ENCODE measurements around the gene PPP1R12C. TPM values are rescaled to one million over a fixed set of nuclear protein-coding genes. Genes with fewer than 3 reads are reported as not detected.

Gene PPP1R12C
- total and polyA plus RNA-seq, 2 experiments from 2014 or later = 69.7 to 74.5 TPM

DNA sequence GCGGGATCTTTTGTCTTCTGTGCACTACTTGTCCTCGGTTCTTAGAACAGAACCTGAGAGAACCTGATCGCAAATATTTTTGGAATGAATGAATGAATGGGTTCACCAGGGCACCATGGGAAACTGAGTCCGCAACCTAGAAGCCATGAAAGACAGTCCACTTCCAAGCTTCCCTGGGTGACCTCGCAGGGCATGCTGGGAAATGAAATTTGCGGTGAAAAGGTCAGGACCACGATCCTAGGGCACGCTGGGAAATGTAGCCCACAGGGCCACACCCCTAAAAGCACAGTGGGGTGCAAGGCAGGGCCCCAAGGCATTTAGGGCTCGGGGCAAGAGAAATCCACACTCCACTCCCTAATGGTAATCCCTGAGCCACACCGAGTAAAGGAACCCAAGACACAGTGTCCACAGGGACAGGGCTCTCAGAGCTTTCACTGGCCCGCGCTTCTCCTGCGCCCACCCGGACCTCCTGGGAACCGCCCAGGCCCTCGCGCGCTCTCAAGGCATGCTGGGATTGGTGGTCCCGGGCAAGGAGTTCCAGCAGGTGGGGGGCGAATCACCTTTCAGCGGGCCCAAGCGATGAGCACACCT lies 1.1 kb upstream of the PPP1R12C start:
- no peaks in the 10 kb centered on the region for H3K9me3 ChIP-seq (ENCODE audit: low read depth)
- H3K36me3 ChIP-seq (replicated peaks; ENCODE audit: insufficient read depth, low read depth) = no peaks in the 10 kb centered on the region
- H3K79me2 ChIP-seq = peaks cover 33% of the 10 kb centered on the region
- peaks cover 22% of the 10 kb centered on the region for H3K4me1 ChIP-seq (ENCODE audit: insufficient read depth)
- peak overlapping the region; percentile 74 for H2AFZ ChIP-seq
- peak overlapping the region; percentile 55 for H3K4me3 ChIP-seq
- H3K9me2 ChIP-seq (replicated peaks; ENCODE audit: insufficient read depth) = no peaks in the 10 kb centered on the region
- H3K4me2 ChIP-seq = peak overlapping the region; percentile 81
- peak overlapping the region; percentile 76 for H3K27ac ChIP-seq
- H4K20me1 ChIP-seq (ENCODE audit: insufficient read depth, poor library complexity, severe bottlenecking) = peaks cover 26% of the 10 kb centered on the region
- H3K27me3 ChIP-seq = peaks cover 4% of the 10 kb centered on the region
- WGBS (ENCODE audit: low lambda C conversion rate, missing lambda C conversion rate) = 31% methylated on average over 22 of the region's 22 CpGs
- no peak for TF ChIP-seq CTCF (IDR thresholded peaks at IDR 0.05; ENCODE audit: poor library complexity)
- no peak for TF ChIP-seq EZH2 (IDR thresholded peaks at IDR 0.05; ENCODE audit: borderline replicate concordance)
- no peak for TF ChIP-seq EZH2phosphoT487 (IDR thresholded peaks at IDR 0.05; ENCODE audit: low read depth, severe bottlenecking, unreplicated experiment)
- peak; percentile 55 for DNase-seq (ENCODE audit: low spot score)

DNA sequence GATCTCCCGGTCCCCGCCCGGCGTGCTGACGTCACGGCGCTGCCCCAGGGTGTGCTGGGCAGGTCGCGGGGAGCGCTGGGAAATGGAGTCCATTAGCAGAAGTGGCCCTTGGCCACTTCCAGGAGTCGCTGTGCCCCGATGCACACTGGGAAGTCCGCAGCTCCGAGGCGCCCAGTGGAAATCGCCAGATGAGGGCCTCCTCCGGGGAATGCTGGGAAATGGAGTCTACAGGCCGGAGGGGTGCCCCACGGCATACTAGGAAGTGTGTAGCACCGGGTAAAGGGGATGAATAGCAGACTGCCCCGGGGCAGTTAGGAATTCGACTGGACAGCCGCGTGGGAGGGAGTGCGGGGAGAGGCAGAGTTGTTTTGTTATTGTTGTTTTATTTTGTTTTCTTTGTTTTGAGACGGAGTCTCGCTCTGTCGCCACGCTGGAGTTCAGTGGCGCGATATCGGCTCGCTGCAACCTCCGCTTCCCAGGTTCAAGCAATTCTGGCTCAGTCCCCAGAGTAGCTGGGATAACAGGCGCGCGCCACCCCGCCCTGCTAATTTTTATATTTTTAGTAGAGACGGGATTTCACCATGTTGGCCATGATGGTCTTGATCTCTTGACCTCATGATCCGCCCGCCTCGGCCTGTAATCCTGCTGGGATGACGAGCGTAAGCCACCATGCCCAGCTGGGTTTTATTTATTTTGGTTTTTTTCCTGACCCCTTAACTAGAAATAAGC lies 390 bp upstream of the PPP1R12C start:
- 6% methylated on average over 44 of the region's 44 CpGs for WGBS (ENCODE audit: low lambda C conversion rate, missing lambda C conversion rate)

GRCh38 chr19:55116232-55116858 lies 1.1 kb downstream of the PPP1R12C start:
- Histone ChIP-seq H3K9me3 (ENCODE audit: low read depth) (no peaks in the 10 kb centered on the region), H3K4me1 (ENCODE audit: insufficient read depth) (peaks cover 29% of the 10 kb centered on the region), H3K4me3 (peak overlapping the region; percentile 98), H3K27me3 (no peaks in the 10 kb centered on the region), H4K20me1 (ENCODE audit: insufficient read depth, poor library complexity, severe bottlenecking) (peaks cover 40% of the 10 kb centered on the region), H3K4me2 (peak overlapping the region; percentile 98), H2AFZ (peak overlapping the region; percentile 14), H3K27ac (peak overlapping the region; percentile 89), H3K9me2 (replicated peaks; ENCODE audit: insufficient read depth) (no peaks in the 10 kb centered on the region), H3K36me3 (replicated peaks; ENCODE audit: insufficient read depth, low read depth) (no peaks in the 10 kb centered on the region), H3K79me2 (peaks cover 54% of the 10 kb centered on the region)
- peak; percentile 81 for DNase-seq (ENCODE audit: low spot score)
- 4% methylated on average over 25 of the region's 25 CpGs for WGBS (ENCODE audit: low lambda C conversion rate, missing lambda C conversion rate)
- TF ChIP-seq CTCF (IDR thresholded peaks at IDR 0.05; ENCODE audit: poor library complexity) (no peak), EZH2phosphoT487 (IDR thresholded peaks at IDR 0.05; ENCODE audit: low read depth, severe bottlenecking, unreplicated experiment) (no peak), EZH2 (IDR thresholded peaks at IDR 0.05; ENCODE audit: borderline replicate concordance) (no peak)

More for the DNA sequence above, 390 bp upstream of the PPP1R12C start:
- H2AFZ ChIP-seq = peak overlapping the region; percentile 74
- peak; percentile 99 for DNase-seq (ENCODE audit: low spot score)
- no peak for TF ChIP-seq CTCF (IDR thresholded peaks at IDR 0.05; ENCODE audit: poor library complexity)
- TF ChIP-seq EZH2phosphoT487 (IDR thresholded peaks at IDR 0.05; ENCODE audit: low read depth, severe bottlenecking, unreplicated experiment) = no peak
- no peak for TF ChIP-seq EZH2 (IDR thresholded peaks at IDR 0.05; ENCODE audit: borderline replicate concordance)
- peak overlapping the region; percentile 81 for H3K4me2 ChIP-seq
- no peaks in the 10 kb centered on the region for H3K27me3 ChIP-seq
- peak overlapping the region; percentile 76 for H3K27ac ChIP-seq
- H3K36me3 ChIP-seq (replicated peaks; ENCODE audit: insufficient read depth, low read depth) = no peaks in the 10 kb centered on the region
- H3K9me2 ChIP-seq (replicated peaks; ENCODE audit: insufficient read depth) = no peaks in the 10 kb centered on the region
- no peaks in the 10 kb centered on the region for H3K9me3 ChIP-seq (ENCODE audit: low read depth)
- H3K79me2 ChIP-seq = peaks cover 39% of the 10 kb centered on the region
- H3K4me1 ChIP-seq (ENCODE audit: insufficient read depth) = peaks cover 28% of the 10 kb centered on the region
- H3K4me3 ChIP-seq = peak overlapping the region; percentile 55
- peaks cover 30% of the 10 kb centered on the region for H4K20me1 ChIP-seq (ENCODE audit: insufficient read depth, poor library complexity, severe bottlenecking)

Data from hepatocyte (in vitro differentiated cells).